Central memory CD4-positive, alpha-beta T cell (primary cell): Measurements from ENCODE around the gene EIF4EBP2.

Source experiments
- DNase-seq: peaks from one replicate; pipeline ENCODE4 v3.0.0; 2022

EIF4EBP2 gene

GRCh38 chr10:70433581-70434280 is 29.8 kb downstream of the EIF4EBP2 start:
- DNase-seq: no peak

DNA sequence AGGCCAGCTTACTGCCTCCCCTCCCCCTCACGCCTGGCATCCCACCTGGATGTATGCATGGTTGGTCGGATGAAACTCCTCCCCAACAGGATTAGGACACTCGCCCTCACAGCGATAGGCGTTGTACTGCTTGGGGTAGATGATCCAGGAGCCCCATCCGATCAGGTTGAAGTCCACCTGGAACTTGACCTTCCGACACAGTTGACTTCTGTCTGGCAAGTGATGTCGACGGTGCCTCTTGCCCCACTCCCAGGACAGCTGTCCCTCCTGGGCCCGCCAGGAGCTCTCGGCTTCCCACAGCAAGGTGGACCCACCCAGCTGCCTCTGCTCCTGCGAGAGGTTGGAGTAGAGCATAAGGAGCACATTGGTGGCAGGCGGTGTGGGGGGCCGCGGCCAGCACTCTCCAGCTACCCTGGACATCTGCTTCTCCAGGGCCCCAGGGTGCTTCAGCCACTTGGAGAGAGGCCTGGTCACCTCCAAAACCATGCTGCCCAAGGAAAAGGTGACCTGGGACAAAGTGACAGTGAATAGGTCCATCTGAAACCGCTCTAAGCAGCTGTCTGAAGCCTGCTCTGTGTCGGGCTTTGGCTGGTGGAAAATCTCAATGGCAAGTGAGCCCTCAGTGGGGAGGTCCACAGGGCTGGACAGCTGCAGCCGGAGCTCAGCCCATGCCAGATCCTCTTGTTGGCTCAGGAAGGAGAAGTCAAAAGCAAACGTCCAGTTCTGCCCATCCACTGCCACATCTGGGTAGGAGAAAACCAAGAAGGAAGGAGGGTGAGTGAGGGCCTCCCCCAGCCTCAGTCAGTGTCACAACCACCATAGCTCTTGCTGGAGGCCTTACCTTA is 31.5 kb downstream of the EIF4EBP2 start:
- DNase-seq: no peak

- DNase-seq: no peak
These were observed 33.8 kb downstream of the EIF4EBP2 start for GRCh38 chr10:70437721-70438120.

DNA sequence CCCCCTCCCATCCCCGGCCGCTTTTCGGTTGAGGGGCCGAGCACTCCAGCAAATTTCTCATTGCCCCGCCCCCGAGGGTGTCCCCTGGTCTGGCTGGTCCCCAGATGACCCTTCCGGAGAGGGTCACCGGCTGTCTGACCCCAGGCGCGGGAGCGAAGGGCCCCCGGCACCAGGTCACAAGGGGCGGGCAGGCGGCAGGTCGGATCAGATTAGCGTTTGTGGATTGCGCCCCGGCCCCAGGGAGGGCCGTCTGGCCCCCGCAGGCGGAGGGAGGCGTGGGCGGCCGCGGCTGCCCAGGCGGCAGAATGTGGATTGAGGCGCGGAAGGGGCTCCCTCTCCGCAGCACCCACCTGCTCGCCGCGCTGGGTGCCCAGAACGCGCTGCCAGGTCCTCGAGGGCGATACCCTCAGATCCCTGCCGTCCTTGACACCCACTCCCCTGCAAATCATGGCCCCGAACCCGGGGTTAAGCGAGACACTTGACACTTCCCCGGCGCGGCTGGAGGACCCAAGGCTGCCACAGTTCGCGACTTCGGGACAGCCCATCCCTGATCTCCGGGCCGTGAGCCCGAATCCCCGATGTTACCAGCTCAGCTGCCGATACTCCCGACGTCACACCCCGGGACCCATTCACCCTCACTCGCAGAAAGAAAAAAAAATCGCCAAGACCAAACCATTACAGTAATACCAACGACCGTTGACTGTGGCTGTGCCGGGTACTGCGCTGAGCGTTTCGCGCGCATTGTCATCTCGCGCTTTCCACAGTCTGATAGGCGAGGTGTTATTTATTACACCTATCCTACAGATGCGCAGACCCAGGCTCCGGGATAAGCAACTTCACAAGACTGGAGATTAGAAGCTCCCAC is 36.6 kb downstream of the EIF4EBP2 start:
- no peak for DNase-seq

- DNase-seq: no peak
These were observed 37.4 kb downstream of the EIF4EBP2 start, which contains the start of gene NODAL for GRCh38 chr10:70441161-70441894. Gene NODAL, minus strand, starts transcription at chr10:70441681. Its CDS starts 14 bp downstream, at chr10:70441667.

DNA sequence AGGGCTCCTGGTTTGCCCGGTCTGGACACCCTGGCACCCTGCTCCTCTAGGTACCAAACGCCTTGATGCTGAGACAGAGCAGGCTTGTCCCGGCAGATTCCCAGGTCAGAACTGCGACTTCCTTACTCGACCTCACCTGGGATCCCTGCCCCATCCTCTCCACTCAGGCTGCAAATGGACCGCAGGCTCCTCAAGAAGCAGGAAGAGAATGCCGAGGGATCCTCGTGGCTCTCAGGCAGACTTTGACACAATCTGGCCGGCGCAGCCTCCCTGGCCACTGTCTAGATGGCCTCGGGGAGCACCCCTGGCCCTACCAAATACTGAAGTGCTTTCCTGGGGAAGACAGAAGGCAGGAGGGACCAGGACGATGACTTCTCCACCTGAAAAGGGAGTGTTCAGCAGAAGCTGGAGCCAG is 38.0 kb downstream of the EIF4EBP2 start:
- DNase-seq: no peak

GRCh38 chr10:70442332-70442988 is 38.5 kb downstream of the EIF4EBP2 start:
- no peak for DNase-seq

DNA sequence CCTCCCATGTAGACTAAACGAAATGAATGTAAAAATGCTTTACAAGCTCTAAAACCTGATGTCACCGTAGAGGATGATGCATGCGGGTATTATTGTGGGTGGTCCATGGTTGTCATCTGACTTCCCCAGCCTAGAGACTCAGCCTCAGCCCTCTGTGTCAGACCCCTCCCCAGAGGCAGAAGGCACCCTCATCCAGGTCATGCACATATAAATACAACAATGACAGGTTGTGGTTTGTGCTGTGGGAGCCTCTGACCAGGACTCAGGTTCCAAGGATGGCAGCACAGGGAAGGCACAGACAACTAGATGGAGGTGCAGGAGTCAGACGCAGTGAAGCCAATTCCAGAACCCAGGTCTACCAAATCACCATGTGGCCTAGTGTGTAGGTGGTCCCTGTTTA is 40.8 kb downstream of the EIF4EBP2 start:
- DNase-seq: no peak

- no peak for DNase-seq
These were observed 42.0 kb downstream of the EIF4EBP2 start for GRCh38 chr10:70445718-70446657.

GRCh38 chr10:70448236-70448635 is 44.3 kb downstream of the EIF4EBP2 start:
- DNase-seq: no peak

GRCh38 chr10:70455213-70455630 is 51.3 kb downstream of the EIF4EBP2 start:
- DNase-seq: no peak

DNA sequence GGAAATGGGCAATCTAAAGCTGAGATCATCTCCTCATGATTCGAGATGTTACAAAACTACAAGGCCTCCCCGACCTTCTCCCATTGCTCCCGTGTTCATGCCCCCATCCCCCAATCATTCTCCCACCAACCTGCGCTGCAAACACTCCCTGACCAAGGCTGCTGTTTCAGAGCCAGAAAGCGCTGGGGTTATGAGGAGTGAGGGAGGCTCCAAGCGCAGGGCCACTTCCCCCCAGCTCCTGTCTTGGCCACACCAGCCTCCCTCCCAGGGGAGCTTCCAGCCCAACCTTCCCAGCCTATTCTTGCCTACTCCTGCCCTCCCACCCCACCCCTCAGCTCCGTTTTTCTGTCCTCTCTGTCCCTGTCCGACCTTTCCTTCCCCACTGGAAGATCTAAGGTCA is 52.2 kb downstream of the EIF4EBP2 start:
- no peak for DNase-seq

DNA sequence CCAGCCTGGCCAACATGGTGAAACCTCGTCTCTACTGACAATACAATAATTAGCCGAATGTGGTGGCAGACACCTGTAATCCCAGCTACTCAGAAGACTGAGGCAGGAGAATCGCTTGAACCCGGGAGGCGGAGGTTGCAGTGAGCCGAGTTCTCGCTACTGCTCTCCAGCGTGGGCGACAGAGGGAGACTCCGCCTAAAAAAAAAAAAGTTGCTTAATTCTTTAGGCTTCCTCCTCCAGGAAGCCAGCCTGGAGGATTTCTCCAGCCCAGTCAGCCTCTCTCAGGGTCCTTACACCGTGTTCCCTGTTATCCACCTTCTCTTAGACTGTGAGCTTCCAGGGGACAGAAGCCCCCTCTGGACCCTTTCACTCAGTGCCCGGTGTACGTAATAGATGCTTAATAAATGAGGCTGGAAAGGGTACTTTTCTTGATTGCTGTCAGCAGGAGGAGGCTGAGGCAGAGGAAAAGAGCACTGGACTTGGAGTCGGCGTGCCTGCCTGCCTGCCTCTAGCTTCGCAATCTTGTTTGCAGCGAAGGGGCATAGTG is 53.9 kb downstream of the EIF4EBP2 start:
- DNase-seq: no peak

- DNase-seq: no peak
These were observed 54.5 kb downstream of the EIF4EBP2 start for GRCh38 chr10:70458329-70459060.

GRCh38 chr10:70459061-70459773 is 55.3 kb downstream of the EIF4EBP2 start:
- no peak for DNase-seq

- DNase-seq: no peak
These were observed 56.0 kb downstream of the EIF4EBP2 start for GRCh38 chr10:70459774-70460490.

DNA sequence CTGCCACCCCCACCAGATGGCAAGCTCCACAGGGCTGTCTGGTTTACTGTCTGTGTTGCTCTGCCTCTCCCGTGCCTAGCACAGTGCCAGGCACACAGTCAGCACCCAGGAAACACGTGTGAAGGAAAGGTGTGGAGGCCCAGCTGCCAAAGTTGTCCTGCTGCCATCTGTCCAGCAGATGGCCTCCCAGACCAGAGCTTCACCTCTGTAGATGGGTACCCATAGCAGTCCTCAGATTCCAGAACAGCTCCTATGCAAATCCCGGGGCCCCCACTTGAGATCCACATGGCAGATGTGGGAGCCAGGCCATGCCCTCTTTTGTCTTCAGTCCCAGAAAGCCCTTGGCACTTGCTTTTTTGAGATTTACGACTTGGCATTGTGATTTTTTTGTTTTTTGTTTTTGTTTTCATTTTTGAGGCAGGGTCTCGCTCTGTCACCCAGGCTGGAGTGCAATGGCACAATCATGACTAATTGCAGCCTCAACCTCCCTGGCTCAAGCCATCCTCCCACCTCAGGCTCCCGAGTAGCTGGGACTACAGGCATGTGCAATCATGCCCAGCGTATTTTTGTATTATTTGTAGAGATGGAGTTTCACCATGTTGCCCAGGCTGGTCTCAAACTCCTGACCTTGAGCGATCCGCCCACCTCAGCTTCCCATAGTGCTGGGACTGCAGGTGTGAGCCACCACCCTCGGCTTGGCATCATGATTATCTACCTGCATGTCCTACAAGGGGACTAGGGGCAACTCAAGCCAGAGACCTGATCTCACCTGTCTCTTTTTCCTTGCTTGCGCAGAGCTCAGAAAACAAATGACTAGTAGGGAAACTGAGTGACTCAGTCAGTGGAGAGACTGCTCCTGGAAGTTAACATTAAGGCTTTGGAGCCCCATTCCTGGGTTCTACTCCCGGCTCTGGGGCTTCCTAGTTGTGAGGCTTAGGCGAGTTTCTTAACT is 57.7 kb downstream of the EIF4EBP2 start:
- peak; percentile 25 for DNase-seq
